GM12874 (cell line): ENCODE data around the gene VWA8.

ENCODE experiments used
- CTCF ChIP-seq: IDR thresholded peaks from 2 replicates; pipeline ENCODE4 v1.5.1; 2011; ENCODE audit warnings: low read depth, mild to moderate bottlenecking, control low read depth, low read length, moderate library complexity; ENCODE audit not compliant: insufficient read depth

VWA8 gene

GRCh38 chr13:41788552-41788951 is 172.4 kb downstream of the VWA8 start:
- no peak for TF ChIP-seq CTCF

GRCh38 chr13:41785402-41786172 is 175.3 kb downstream of the VWA8 start:
- TF ChIP-seq CTCF = no peak

GRCh38 chr13:41782086-41782485 is 178.8 kb downstream of the VWA8 start:
- TF ChIP-seq CTCF = no peak

- TF ChIP-seq CTCF = no peak
These were observed 179.9 kb downstream of the VWA8 start for GRCh38 chr13:41780715-41781706.

GRCh38 chr13:41775251-41775650 is 185.7 kb downstream of the VWA8 start:
- no peak for TF ChIP-seq CTCF

- TF ChIP-seq CTCF = no peak
These were observed 186.2 kb downstream of the VWA8 start for GRCh38 chr13:41774605-41775218.

- TF ChIP-seq CTCF = no peak
These were observed 193.1 kb downstream of the VWA8 start for GRCh38 chr13:41767801-41768200.
